IgD-negative memory B cell (primary cell): Measurements from ENCODE around the gene HS3ST3B1. TPM values are rescaled to one million over a fixed set of nuclear protein-coding genes. Genes with fewer than 3 reads are reported as not detected.

Experiments
- H3K27ac Mint-ChIP-seq, 3 donors: one replicate each; pipeline ENCODE4 v1.8.0; 2020 to 2022; ENCODE audit warnings: mild to moderate bottlenecking in 3 of 3, mixed read lengths in 3 of 3, moderate library complexity in 1 of 3
- H3K27me3 Mint-ChIP-seq: one replicate; pipeline ENCODE4 v1.8.0; 2021; ENCODE audit warnings: mixed read lengths
- H3K36me3 Mint-ChIP-seq: one replicate; pipeline ENCODE4 v1.8.0; 2020; ENCODE audit warnings: mild to moderate bottlenecking, mixed read lengths
- H3K4me1 Mint-ChIP-seq, 3 donors: one replicate each; pipeline ENCODE4 v1.8.0; 2020 to 2022; ENCODE audit warnings: mixed read lengths in 3 of 3, mild to moderate bottlenecking in 1 of 3
- H3K4me3 Mint-ChIP-seq, 4 donors: one replicate each; pipeline ENCODE4 v1.8.0; 2020 to 2022; ENCODE audit warnings: mild to moderate bottlenecking in 4 of 4, mixed read lengths in 4 of 4, moderate library complexity in 3 of 4
- H3K9me3 Mint-ChIP-seq, 3 donors: one replicate each; pipeline ENCODE4 v1.8.0; 2020 to 2021; ENCODE audit warnings: mixed read lengths in 3 of 3, mild to moderate bottlenecking in 1 of 3
- polyA plus RNA-seq: library from polyadenylated mRNA; unstranded; fragments of 300-500 nt; fragmentation: Illumina TruSeq; gene quantifications from one replicate; pipeline ENCODE4 v1.2.3, GENCODE V29; 2021

The HS3ST3B1 gene
- polyA plus RNA-seq, 1 donor from 2014 or later: 0.70 TPM

- Mint-ChIP-seq H3K27me3 (peaks cover 28% of the 10 kb centered on the region), H3K4me1 (peaks cover 0 to 15% (median 0%) of the 10 kb centered on the region in 3 donors), H3K9me3 (peaks cover 0 to 1% (median 0%) of the 10 kb centered on the region in 3 donors), H3K36me3 (peaks cover 7% of the 10 kb centered on the region), H3K4me3 (no peak overlapping the region), H3K27ac (no peak overlapping the region)
Observed at GRCh38 chr17:14340857-14341754, 40.2 kb downstream of the HS3ST3B1 start.

GRCh38 chr17:14341866-14342265, 41.0 kb downstream of the HS3ST3B1 start:
- Mint-ChIP-seq H3K9me3 (peaks cover 0 to 1% (median 0%) of the 10 kb centered on the region in 3 donors), H3K27ac (no peak overlapping the region), H3K4me1 (peaks cover 0 to 16% (median 0%) of the 10 kb centered on the region in 3 donors), H3K27me3 (peaks cover 28% of the 10 kb centered on the region), H3K36me3 (peaks cover 6% of the 10 kb centered on the region), H3K4me3 (no peak overlapping the region)

GRCh38 chr17:14346801-14347200, 45.9 kb downstream of the HS3ST3B1 start:
- no peak overlapping the region for H3K27ac Mint-ChIP-seq

GRCh38 chr17:14351493-14351892, 50.6 kb downstream of the HS3ST3B1 start:
- Mint-ChIP-seq H3K27me3 (peaks cover 27% of the 10 kb centered on the region), H3K4me3 (peak overlapping the region in 3 of 4 donors; percentile 15 to 30 (median 20)), H3K27ac (peak overlapping the region in 2 of 3 donors; percentile 2 to 68), H3K4me1 (peaks cover 11 to 15% (median 12%) of the 10 kb centered on the region in 3 donors), H3K36me3 (no peaks in the 10 kb centered on the region), H3K9me3 (no peaks in the 10 kb centered on the region)

More at GRCh38 chr17:14346801-14347200, 45.9 kb downstream of the HS3ST3B1 start:
- Mint-ChIP-seq H3K9me3 (no peaks in the 10 kb centered on the region), H3K36me3 (peaks cover 3% of the 10 kb centered on the region), H3K4me1 (peaks cover 7% of the 10 kb centered on the region in 3 donors), H3K27me3 (peaks cover 39% of the 10 kb centered on the region), H3K4me3 (no peak overlapping the region)

GRCh38 chr17:14352136-14352535, 51.3 kb downstream of the HS3ST3B1 start:
- peaks cover 23% of the 10 kb centered on the region for H3K27me3 Mint-ChIP-seq
- no peaks in the 10 kb centered on the region for H3K36me3 Mint-ChIP-seq
- H3K9me3 Mint-ChIP-seq: no peaks in the 10 kb centered on the region
- peaks cover 11 to 15% (median 11%) of the 10 kb centered on the region in 3 donors for H3K4me1 Mint-ChIP-seq
- peak overlapping the region in 2 of 3 donors; percentile 68 to 83 for H3K27ac Mint-ChIP-seq
- H3K4me3 Mint-ChIP-seq: no peak overlapping the region

- no peaks in the 10 kb centered on the region for H3K36me3 Mint-ChIP-seq
- no peak overlapping the region for H3K27ac Mint-ChIP-seq
- H3K4me3 Mint-ChIP-seq: no peak overlapping the region
- H3K9me3 Mint-ChIP-seq: no peaks in the 10 kb centered on the region
- H3K27me3 Mint-ChIP-seq: peaks cover 11% of the 10 kb centered on the region
- peaks cover 11 to 15% (median 15%) of the 10 kb centered on the region in 3 donors for H3K4me1 Mint-ChIP-seq
Observed at GRCh38 chr17:14353861-14354474, 53.1 kb downstream of the HS3ST3B1 start.

GRCh38 chr17:14354807-14355206, 53.9 kb downstream of the HS3ST3B1 start:
- no peak overlapping the region for H3K4me3 Mint-ChIP-seq
- peaks cover 11% of the 10 kb centered on the region for H3K27me3 Mint-ChIP-seq
- H3K36me3 Mint-ChIP-seq: no peaks in the 10 kb centered on the region
- no peaks in the 10 kb centered on the region for H3K9me3 Mint-ChIP-seq
- H3K4me1 Mint-ChIP-seq: peaks cover 18 to 24% (median 23%) of the 10 kb centered on the region in 3 donors
- H3K27ac Mint-ChIP-seq: no peak overlapping the region

- Mint-ChIP-seq H3K9me3 (no peaks in the 10 kb centered on the region), H3K4me1 (peaks cover 19 to 25% (median 25%) of the 10 kb centered on the region in 3 donors), H3K27me3 (peaks cover 7% of the 10 kb centered on the region), H3K36me3 (no peaks in the 10 kb centered on the region), H3K27ac (no peak overlapping the region), H3K4me3 (no peak overlapping the region)
Observed at GRCh38 chr17:14355556-14355955, 54.7 kb downstream of the HS3ST3B1 start.

GRCh38 chr17:14359163-14360020, 58.5 kb downstream of the HS3ST3B1 start:
- peaks cover 8% of the 10 kb centered on the region for H3K27me3 Mint-ChIP-seq
- no peaks in the 10 kb centered on the region for H3K9me3 Mint-ChIP-seq
- peaks cover 14 to 23% (median 16%) of the 10 kb centered on the region in 3 donors for H3K4me1 Mint-ChIP-seq
- peak overlapping the region; percentile 1 to 73 (median 18) for H3K27ac Mint-ChIP-seq
- H3K36me3 Mint-ChIP-seq: no peaks in the 10 kb centered on the region
- peak overlapping the region in 2 of 4 donors; percentile 56 to 69 for H3K4me3 Mint-ChIP-seq

- peaks cover 8% of the 10 kb centered on the region for H3K27me3 Mint-ChIP-seq
- no peaks in the 10 kb centered on the region for H3K9me3 Mint-ChIP-seq
- peaks cover 14 to 23% (median 16%) of the 10 kb centered on the region in 3 donors for H3K4me1 Mint-ChIP-seq
- H3K4me3 Mint-ChIP-seq: no peak overlapping the region
- H3K27ac Mint-ChIP-seq: peak overlapping the region in 1 of 3 donors; percentile 70
- no peaks in the 10 kb centered on the region for H3K36me3 Mint-ChIP-seq
Observed at GRCh38 chr17:14360856-14361255, 60.0 kb downstream of the HS3ST3B1 start.

GRCh38 chr17:14361470-14361869, 60.6 kb downstream of the HS3ST3B1 start:
- H3K27me3 Mint-ChIP-seq: peaks cover 8% of the 10 kb centered on the region
- H3K27ac Mint-ChIP-seq: peak overlapping the region in 1 of 3 donors; percentile 2
- no peak overlapping the region for H3K4me3 Mint-ChIP-seq
- no peaks in the 10 kb centered on the region for H3K36me3 Mint-ChIP-seq
- H3K9me3 Mint-ChIP-seq: no peaks in the 10 kb centered on the region
- peaks cover 14 to 23% (median 16%) of the 10 kb centered on the region in 3 donors for H3K4me1 Mint-ChIP-seq

GRCh38 chr17:14361945-14362508, 61.1 kb downstream of the HS3ST3B1 start:
- H3K9me3 Mint-ChIP-seq: peaks cover 0 to under 1% (median 0%) of the 10 kb centered on the region in 3 donors
- peak overlapping the region in 1 of 3 donors; percentile 2 for H3K27ac Mint-ChIP-seq
- no peak overlapping the region for H3K4me3 Mint-ChIP-seq
- no peaks in the 10 kb centered on the region for H3K36me3 Mint-ChIP-seq
- peaks cover 14 to 23% (median 16%) of the 10 kb centered on the region in 3 donors for H3K4me1 Mint-ChIP-seq
- H3K27me3 Mint-ChIP-seq: peaks cover 8% of the 10 kb centered on the region

- peaks cover 0 to 3% (median 0%) of the 10 kb centered on the region in 3 donors for H3K4me1 Mint-ChIP-seq
- no peaks in the 10 kb centered on the region for H3K36me3 Mint-ChIP-seq
- H3K9me3 Mint-ChIP-seq: peaks cover 0 to 3% (median 0%) of the 10 kb centered on the region in 3 donors
- H3K27me3 Mint-ChIP-seq: peaks cover 3% of the 10 kb centered on the region
- H3K4me3 Mint-ChIP-seq: no peak overlapping the region
- no peak overlapping the region for H3K27ac Mint-ChIP-seq
Observed at GRCh38 chr17:14366199-14366598, 65.3 kb downstream of the HS3ST3B1 start.

GRCh38 chr17:14372461-14372860, 71.6 kb downstream of the HS3ST3B1 start:
- no peak overlapping the region for H3K4me3 Mint-ChIP-seq
- H3K36me3 Mint-ChIP-seq: no peaks in the 10 kb centered on the region
- no peaks in the 10 kb centered on the region for H3K9me3 Mint-ChIP-seq
- peaks cover 0 to 3% (median 0%) of the 10 kb centered on the region in 3 donors for H3K4me1 Mint-ChIP-seq
- H3K27ac Mint-ChIP-seq: no peak overlapping the region
- peaks cover 4% of the 10 kb centered on the region for H3K27me3 Mint-ChIP-seq
